Lung (tissue), 12 donors: ENCODE results near the gene CCDC17. TPM values are rescaled to one million over a fixed set of nuclear protein-coding genes. Genes with fewer than 3 reads are reported as not detected.

Experiments used
- ATAC-seq: fragments of 200-7000 bp; cut with Tn5 transposase; one replicate; pipeline ENCODE4 v1.9.1; 2020; ENCODE audit warnings: moderate number of reproducible peaks; ENCODE audit not compliant: insufficient read depth, low FRiP score
- DNase-seq, 3 donors: peaks; one replicate each; pipeline ENCODE4 v3.0.0-alpha.2; 2013 to 2017
- H3K27ac ChIP-seq, 2 donors: one replicate each; pipeline ENCODE4 v1.5.1; 2013; ENCODE audit warnings: mild to moderate bottlenecking in 2 of 2, moderate library complexity in 2 of 2, control low read depth in 1 of 2, inconsistent platforms in 1 of 2, low read depth in 1 of 2, low read length in 1 of 2
- H3K27me3 ChIP-seq, 3 donors: one replicate each; pipeline ENCODE4 v1.5.1; 2013; ENCODE audit warnings: low read length in 2 of 3; ENCODE audit not compliant: control insufficient read depth in 3 of 3, insufficient read depth in 3 of 3
- H3K36me3 ChIP-seq, 4 donors: one replicate each; pipeline ENCODE4 v1.5.1; 2013; ENCODE audit warnings: low read length in 4 of 4, mild to moderate bottlenecking in 1 of 4, moderate library complexity in 1 of 4; ENCODE audit not compliant: control insufficient read depth in 4 of 4, insufficient read depth in 4 of 4
- H3K4me1 ChIP-seq, 5 donors: one replicate each; pipeline ENCODE4 v1.5.1; 2013; ENCODE audit warnings: low read length in 5 of 5, mild to moderate bottlenecking in 2 of 5, moderate library complexity in 1 of 5; ENCODE audit not compliant: control insufficient read depth in 5 of 5, insufficient read depth in 5 of 5
- H3K4me3 ChIP-seq: one replicate; pipeline ENCODE4 v1.5.1; 2013; ENCODE audit warnings: mild to moderate bottlenecking, control low read depth, moderate library complexity
- H3K9ac ChIP-seq, 2 donors: one replicate each; pipeline ENCODE4 v1.5.1; 2013; ENCODE audit warnings: low read length in 2 of 2, control low read depth in 1 of 2; ENCODE audit not compliant: insufficient read depth in 1 of 2
- H3K9me3 ChIP-seq, 4 donors: one replicate each; pipeline ENCODE4 v1.5.1; 2013; ENCODE audit warnings: low read length in 3 of 4, mild to moderate bottlenecking in 1 of 4, moderate library complexity in 1 of 4; ENCODE audit not compliant: control insufficient read depth in 4 of 4, insufficient read depth in 3 of 4
- WGBS, 2 donors: extraction: QIAGEN DNeasy Blood & Tissue Kit; methylation state at CpG; one replicate each; pipeline ENCODE4 v1.1.7; 2013; 5-methylcytosine and 5-hydroxymethylcytosine counted together
- polyA plus RNA-seq, 2 donors: library from polyadenylated mRNA; stranded (reverse); fragments of 200-250 nt; gene quantifications; one replicate each; pipeline ENCODE4 v1.2.1, GENCODE V29; 2013
- total RNA-seq, 2 donors: library from RNA; depleted of rRNA in 1 of 2; stranded (reverse); fragments of >200 nt in 1 of 2; gene quantifications; one replicate each; pipeline ENCODE4 v1.2.1, GENCODE V29; 2014 to 2021
- TF ChIP-seq, protein P1 (sequence below): IDR thresholded peaks from 2 replicates; pipeline ENCODE4 v1.5.1; 2012; ENCODE audit warnings: mild to moderate bottlenecking; ENCODE audit errors: control extremely low read depth, extremely low read depth
- donor health status: control.
- donor health status: control.
- donor health status: Bipolar disorder and iron deficiency.
- donor health status: healthy.
- donor health status: DM: yes; HTN: yes; CAD: no.

Gene CCDC17
- total and polyA plus RNA-seq, 4 donors = 10.1 to 53.7 (median 22.7) TPM

DNA sequence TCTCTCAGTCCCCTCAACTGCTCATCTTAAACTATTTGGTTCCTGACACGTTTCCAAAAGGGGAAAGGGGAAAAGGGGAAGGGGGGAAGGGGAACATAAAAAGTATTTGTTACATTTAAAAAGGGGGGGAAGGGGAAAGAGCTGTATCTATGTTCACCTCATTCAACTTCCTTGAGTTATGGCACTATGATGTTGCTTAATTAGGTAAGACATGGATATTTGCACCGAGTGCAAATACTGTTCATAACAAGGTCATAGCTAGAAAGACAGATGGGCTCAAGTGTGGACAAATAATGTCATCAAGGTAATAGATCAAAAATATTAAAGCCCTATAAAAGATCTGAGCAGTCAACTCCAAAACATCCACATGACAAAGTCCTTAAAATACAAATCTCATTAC, 36.5 kb upstream of the CCDC17 start:
- H3K36me3 ChIP-seq = peaks cover 12 to 30% (median 20%) of the 10 kb centered on the region in 4 donors
- WGBS, 2 donors = 55 to 60% methylated on average over 2 of the region's 2 CpGs
- ATAC-seq = no peak

DNA sequence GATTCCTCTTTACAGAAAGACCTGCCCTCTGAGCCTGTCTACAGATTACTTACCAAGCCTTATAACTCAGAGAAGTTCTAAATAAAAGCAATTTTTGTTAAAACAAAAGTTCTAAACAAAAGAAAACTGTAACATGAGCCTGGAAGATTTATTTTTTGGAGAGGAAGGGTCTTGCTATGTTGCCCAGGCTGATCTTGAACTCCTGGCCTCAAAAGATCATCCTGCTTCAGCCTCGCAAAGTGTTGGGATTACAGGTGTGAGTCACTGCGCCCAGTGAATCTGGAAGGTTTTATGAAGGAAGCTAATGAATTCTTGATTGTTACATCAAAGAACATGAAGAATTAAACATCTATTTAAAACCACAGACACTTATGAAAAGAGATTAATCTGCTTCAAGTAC, 35.4 kb upstream of the CCDC17 start:
- DNase-seq = no peak
- peaks cover 23 to 39% (median 27%) of the 10 kb centered on the region in 4 donors for H3K36me3 ChIP-seq
- TF ChIP-seq, protein P1, sequence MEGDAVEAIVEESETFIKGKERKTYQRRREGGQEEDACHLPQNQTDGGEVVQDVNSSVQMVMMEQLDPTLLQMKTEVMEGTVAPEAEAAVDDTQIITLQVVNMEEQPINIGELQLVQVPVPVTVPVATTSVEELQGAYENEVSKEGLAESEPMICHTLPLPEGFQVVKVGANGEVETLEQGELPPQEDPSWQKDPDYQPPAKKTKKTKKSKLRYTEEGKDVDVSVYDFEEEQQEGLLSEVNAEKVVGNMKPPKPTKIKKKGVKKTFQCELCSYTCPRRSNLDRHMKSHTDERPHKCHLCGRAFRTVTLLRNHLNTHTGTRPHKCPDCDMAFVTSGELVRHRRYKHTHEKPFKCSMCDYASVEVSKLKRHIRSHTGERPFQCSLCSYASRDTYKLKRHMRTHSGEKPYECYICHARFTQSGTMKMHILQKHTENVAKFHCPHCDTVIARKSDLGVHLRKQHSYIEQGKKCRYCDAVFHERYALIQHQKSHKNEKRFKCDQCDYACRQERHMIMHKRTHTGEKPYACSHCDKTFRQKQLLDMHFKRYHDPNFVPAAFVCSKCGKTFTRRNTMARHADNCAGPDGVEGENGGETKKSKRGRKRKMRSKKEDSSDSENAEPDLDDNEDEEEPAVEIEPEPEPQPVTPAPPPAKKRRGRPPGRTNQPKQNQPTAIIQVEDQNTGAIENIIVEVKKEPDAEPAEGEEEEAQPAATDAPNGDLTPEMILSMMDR = no peak

More for the DNA sequence above, 36.5 kb upstream of the CCDC17 start:
- Histone ChIP-seq H3K9me3 (no peaks in the 10 kb centered on the region), H3K27me3 (no peaks in the 10 kb centered on the region), H3K27ac (no peak overlapping the region), H3K4me1 (no peaks in the 10 kb centered on the region), H3K9ac (no peak overlapping the region), H3K4me3 (no peak overlapping the region)
- TF ChIP-seq, protein P1 = no peak
- DNase-seq = no peak

DNA sequence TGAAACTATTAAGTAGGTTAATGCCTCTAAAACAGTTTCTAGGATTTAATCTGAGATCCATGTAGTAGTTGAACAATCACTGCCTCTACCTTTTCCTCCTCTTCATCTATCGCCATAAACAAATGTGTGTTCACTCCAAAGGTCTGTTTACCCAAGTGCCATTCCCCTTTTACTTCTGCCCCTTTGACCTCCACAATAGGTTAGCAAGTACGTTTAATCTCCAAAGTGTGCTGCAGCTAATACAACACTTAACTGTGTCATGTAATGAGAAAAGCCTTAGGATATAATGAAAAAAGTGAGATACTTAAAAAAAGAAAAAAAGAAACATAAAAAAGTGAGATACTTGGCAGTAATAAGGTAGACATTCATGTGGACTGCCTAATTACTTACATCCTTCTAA, 34.3 kb upstream of the CCDC17 start:
- ATAC-seq (no peak), DNase-seq (no peak)
- Histone ChIP-seq H3K36me3 (peaks cover 25 to 42% (median 31%) of the 10 kb centered on the region in 4 donors), H3K4me3 (no peak overlapping the region), H3K27ac (no peak overlapping the region), H3K27me3 (no peaks in the 10 kb centered on the region), H3K9ac (no peak overlapping the region), H3K9me3 (no peaks in the 10 kb centered on the region), H3K4me1 (no peaks in the 10 kb centered on the region)
- 81 to 89% methylated on average over 2 of the region's 2 CpGs for WGBS, 2 donors
- TF ChIP-seq, protein P1 = no peak

More for the DNA sequence above, 35.4 kb upstream of the CCDC17 start:
- H3K4me3 ChIP-seq = no peak overlapping the region
- no peak overlapping the region for H3K27ac ChIP-seq
- no peaks in the 10 kb centered on the region for H3K27me3 ChIP-seq
- H3K9me3 ChIP-seq = no peaks in the 10 kb centered on the region
- 97 to 98% methylated on average over 2 of the region's 2 CpGs for WGBS, 2 donors
- H3K9ac ChIP-seq = no peak overlapping the region
- ATAC-seq = no peak
- H3K4me1 ChIP-seq = no peaks in the 10 kb centered on the region
